Measurements from ENCODE around the gene BSPRY.

GRCh38 chr9:113395000-113395861 lies 45.9 kb downstream of the BSPRY start:
- TF ChIP-seq CTCF (conservative IDR thresholded peaks at IDR 0.05; ENCODE audit: low read depth, low read length), result no peak
- no peak for TF ChIP-seq EZH2 (IDR thresholded peaks at IDR 0.05; ENCODE audit: low read length, unreplicated experiment)
